Middle frontal gyrus (tissue), 1 donor: ENCODE measurements around the gene TXNDC11.
A peak's percentile ranks its signal among the peaks of the same experiment; 100 is the strongest.

Experiments used
- DNase-seq: peaks from one replicate; pipeline ENCODE4 v3.0.0-alpha.2; 2015; ENCODE audit warnings: low spot score; ENCODE audit errors: extremely low spot score

The TXNDC11 gene

GRCh38 chr16:11662582-11662981 is 80.1 kb downstream of the TXNDC11 start:
- no peak for DNase-seq

- DNase-seq = no peak
These were observed 82.1 kb downstream of the TXNDC11 start for GRCh38 chr16:11660565-11660964.

- no peak for DNase-seq
These were observed 83.6 kb downstream of the TXNDC11 start for GRCh38 chr16:11658896-11659708.

DNA sequence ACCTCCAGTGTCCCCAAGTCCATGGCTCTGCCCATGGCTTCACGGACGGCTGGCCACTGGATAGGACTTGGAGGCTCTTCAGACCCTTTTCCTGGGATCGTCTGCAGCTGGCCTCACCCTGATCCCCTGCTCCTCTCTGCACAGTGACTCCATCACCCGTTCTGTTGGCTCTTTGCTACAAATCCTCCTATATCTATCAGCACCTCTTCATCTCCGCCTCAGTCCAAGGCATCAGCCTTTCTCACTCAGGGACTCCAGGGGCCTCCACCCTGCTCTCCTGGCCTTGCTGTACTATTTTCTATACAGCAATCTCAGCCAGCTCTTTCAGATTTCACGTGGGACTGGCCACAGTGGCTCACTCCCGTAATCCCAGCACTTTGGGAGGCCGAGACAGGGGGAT is 85.1 kb downstream of the TXNDC11 start:
- DNase-seq = no peak

- no peak for DNase-seq
These were observed 87.0 kb downstream of the TXNDC11 start for GRCh38 chr16:11655655-11656054.

GRCh38 chr16:11651796-11652195 is 90.9 kb downstream of the TXNDC11 start:
- no peak for DNase-seq

GRCh38 chr16:11650641-11651591 is 91.7 kb downstream of the TXNDC11 start:
- no peak for DNase-seq

- DNase-seq = no peak
These were observed 93.4 kb downstream of the TXNDC11 start for GRCh38 chr16:11649276-11649675.

- DNase-seq = no peak
These were observed 99.9 kb downstream of the TXNDC11 start for GRCh38 chr16:11642765-11643116.

DNA sequence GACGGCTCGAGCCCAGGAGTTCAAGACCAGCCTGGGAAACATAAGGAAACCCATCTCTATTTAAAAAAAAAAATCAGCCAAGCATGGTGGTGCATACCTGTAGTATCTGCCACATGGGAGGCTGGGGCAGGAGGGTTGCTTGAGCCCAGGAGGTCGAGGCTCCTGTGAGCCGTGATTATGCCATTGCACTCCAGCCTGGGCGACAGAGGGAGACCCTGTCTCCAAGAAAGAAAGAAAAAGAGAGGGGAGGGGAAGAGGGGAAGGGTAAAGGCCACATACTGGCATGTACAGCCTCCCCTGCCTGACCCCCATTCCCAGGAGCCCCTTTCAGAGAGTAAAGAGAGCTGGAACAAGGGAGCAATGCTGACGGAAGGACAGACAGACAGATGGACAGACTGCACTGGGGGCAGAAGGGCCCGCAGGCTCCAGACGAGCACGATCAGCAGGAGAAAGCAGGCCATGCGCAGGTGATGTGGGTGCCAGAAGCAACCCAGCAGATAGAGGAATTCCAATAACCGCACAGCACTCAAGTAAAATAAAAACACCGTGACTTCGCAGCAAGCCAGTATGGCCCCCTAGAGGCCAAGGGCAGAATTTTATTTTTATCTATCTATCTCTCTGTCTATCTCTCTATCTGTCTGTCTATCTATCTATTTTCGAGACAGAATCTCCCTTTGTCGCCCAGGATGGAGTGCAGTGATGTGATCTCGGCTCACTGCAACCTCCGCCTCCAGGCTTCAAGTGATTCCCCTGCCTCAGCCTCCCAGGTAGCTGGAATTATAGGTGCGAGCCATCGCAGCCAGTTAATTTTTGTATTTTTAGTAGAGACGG is 101.5 kb downstream of the TXNDC11 start:
- no peak for DNase-seq

DNA sequence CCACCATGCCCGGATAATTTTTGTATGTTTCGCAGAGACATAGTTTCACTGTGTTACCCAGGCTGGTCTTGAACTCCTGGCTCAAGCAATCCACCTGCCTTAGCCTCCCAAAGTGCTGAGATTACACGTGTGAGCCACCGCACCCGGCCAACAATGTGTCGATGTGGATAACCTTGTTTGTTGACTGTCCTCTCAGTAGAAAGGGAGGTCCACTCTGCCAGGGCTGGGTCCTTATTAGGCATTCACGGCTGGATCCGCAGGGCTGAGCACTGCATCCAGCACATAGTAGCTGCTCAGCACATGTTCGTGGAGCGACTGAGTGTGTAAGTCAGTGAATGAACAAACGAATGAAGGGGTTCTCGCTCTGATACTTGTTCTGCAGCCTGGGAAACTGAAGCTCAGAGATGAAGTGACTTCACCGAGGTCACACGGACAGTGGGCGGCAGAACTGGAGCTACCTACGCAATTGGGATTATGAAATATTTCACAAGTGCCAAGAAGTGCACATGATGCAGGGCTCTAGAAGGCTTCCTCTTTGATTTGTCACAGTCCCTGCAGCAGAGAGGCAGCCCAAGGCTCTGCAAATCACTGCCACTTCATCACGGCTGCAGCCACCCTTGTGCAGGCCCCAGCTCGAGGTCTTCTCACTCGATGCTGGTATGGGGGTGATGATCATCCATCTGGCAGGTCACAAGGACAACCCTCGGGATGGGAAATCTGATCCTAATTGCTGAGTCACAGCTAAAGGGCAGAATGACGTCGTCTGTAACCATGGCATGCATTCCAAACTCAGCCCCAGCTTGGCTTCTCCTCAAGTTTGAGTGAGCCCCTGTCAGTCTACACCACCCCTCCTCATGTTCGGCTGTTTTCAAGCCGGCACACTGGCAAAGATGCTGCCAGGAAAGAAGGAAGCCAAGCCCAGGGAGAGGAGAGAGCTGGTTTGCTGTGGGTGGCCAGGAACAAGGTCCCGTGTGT is 102.4 kb downstream of the TXNDC11 start:
- peak; percentile 56 for DNase-seq

GRCh38 chr16:11639008-11639562 is 103.6 kb downstream of the TXNDC11 start:
- no peak for DNase-seq

DNA sequence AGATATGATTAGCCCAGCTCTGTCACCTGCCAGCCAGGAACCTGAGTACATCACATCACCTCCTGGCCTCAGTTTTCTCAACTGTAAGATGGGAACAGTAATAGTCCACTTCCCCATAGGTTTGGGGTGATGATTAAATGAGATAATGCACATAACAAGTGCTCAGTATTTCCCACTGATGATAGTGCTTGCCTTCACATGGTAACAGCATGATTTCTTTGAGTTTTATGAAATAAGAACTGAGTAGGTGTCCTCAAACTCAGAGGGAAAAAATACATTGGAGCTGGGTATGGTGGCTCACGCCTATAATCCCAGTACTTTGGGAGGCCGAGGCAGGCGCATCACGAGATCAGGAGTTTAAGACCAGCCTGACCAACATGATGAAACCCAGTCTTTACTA is 104.5 kb downstream of the TXNDC11 start:
- DNase-seq = no peak

DNA sequence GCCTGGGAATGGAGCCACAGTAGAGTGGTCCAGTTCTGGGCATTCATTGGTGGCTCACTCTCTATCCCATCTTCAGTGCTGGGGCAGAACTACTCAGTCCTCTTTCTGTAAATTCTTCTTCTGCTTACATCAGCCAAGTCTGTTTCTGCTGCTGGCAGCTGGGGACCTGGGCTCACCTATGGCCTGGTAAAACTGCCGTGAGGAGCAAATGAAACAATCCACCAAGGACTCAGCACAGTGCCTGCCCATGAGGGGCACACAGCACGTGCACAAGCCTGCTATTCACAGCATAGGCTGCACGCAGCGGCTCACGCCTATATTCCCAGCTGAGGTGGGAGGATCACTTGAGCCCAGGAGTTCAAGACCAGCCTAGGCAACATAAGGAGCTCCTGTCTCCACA is 105.3 kb downstream of the TXNDC11 start:
- DNase-seq = no peak

GRCh38 chr16:11636172-11636721 is 106.4 kb downstream of the TXNDC11 start:
- DNase-seq = no peak

GRCh38 chr16:11635679-11636171 is 106.9 kb downstream of the TXNDC11 start:
- DNase-seq = no peak

- DNase-seq = no peak
These were observed 107.5 kb downstream of the TXNDC11 start for GRCh38 chr16:11635113-11635652.

DNA sequence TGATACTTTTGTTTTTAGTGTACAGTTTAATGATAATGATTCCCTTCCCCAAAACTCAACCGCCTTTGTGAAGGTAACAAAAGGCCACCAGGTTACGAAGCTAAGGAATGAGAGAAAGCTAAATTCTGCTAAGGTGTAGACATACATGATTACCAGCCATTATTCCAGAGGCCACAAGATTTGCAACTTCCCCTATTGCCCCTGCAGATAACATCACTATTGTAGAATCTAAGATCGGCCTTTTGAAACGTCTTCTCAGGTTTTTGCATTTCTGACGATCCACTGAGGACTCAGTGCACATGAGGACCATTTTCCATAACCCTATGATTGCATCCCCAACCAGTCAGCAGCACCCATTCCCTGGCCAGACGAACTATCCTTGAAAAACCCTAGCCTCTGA is 108.3 kb downstream of the TXNDC11 start:
- DNase-seq = no peak

DNA sequence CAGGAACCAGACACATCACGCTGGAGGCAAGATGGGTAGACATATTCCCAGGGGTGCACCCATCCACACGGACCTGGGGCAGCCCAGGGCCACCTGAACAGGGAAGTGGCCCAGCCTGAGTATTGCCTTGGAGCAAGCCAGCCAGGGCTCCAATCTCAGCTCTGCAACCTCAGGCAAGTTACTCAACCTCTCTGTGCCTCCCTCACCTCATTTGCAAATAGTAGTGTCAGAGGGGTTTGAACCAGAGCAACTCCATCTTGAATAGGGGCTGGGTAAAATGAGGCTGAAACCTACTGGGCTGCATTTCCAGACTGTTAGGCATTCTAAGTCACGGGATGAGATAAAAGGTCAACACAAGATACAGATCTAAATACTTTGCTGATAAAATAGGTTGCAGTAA is 109.5 kb downstream of the TXNDC11 start:
- DNase-seq = no peak
